ENCODE results near the gene SH3BGRL2.

GRCh38 chr6:79694156-79694555, 63.0 kb downstream of the SH3BGRL2 start:
- no peak for TF ChIP-seq REST (IDR thresholded peaks at IDR 0.05; ENCODE audit: insufficient replicate concordance, low read depth)
- no peak for TF ChIP-seq CTCF (IDR thresholded peaks at IDR 0.05; ENCODE audit: insufficient read depth, low read length)
- TF ChIP-seq POLR2AphosphoS5 (IDR thresholded peaks at IDR 0.05; ENCODE audit: low read depth), result no peak
- no peak for TF ChIP-seq SPI1 (IDR thresholded peaks at IDR 0.05; ENCODE audit: borderline replicate concordance, low read depth)
- no peak for TF ChIP-seq GABPA (IDR thresholded peaks at IDR 0.05; ENCODE audit: low read depth)
